B cell (primary cell): Measurements from ENCODE around the gene CMTM8.

Experiments used
- CTCF ChIP-seq: fragments of 200-600 bp; IDR thresholded peaks from one replicate; pipeline ENCODE4 v1.8.0; 2022; ENCODE audit warnings: antibody characterized with exemption, mild to moderate bottlenecking
- EZH2 ChIP-seq: IDR thresholded peaks from 2 replicates; pipeline ENCODE4 v1.6.1; 2012; ENCODE audit warnings: borderline replicate concordance, low read depth, mild to moderate bottlenecking, moderate library complexity, low read length; ENCODE audit not compliant: insufficient read depth, poor library complexity, severe bottlenecking

- TF ChIP-seq CTCF (peak; percentile 61), EZH2 (no peak)
Observed at GRCh38 chr3:32240159-32240545, 1.7 kb downstream of the CMTM8 start.
